ENCODE measurements around the gene KRTAP5-4.
"Not testable (repeated sequence)": the region's sequence is repeated elsewhere in the genome, so short reads cannot be mapped to it uniquely, and the experiment has no call there.

KRTAP5-4 gene

DNA sequence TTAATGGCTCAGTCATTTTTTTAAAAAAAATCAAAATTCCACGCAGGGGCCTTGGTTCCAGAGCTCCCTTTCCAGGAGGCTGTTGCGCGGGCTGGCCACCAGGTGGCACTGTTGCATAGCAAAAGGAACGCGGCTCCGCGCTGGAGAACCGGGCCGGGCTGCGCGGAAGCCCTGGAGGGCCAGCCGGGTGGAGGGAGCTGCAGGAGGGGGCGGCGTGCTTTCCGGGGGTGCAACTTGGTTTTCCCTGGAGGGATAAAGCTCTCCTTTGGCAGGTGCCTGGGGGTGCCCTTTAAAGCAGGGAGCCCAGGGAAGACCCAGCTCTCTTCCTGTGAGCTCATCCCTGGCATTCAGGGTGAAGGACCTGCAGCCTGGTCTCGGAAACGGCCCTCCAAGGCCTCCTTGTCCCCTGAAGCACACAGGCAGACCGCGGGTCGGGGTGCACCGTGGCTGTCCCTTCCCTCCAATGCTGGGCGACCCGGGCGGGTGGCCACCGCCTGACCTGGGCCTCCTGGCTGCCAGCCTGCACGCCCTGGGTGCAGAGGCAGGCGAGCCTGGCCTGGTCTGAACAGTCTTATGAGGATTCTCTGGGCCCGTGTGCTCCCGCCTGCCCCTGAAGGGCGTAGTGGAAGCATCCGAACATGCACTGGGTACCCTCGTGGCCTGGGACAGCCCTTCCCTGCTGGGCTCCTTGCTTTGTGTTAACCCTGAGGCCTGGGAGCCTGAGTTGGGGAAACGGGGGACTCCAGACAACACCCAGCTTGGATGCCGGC, 31.0 kb upstream of the KRTAP5-4 start:
- DNase-seq (ENCODE audit: low read depth): peak; percentile 58

DNA sequence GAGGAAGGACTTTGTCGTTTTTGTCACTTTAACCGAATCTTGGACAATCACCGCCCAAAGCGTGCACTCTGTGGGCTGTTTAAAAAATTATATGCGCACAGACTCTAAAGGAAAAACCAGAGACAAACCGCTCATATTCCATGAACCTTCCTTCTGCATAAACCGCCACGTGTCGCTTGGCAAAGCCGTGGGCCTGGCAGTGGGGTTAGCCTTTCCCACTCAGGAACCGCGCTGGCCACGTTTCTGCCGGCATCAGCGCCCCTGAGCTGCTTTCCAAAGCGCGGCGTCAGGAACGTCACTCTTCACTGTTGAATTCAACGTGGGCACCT, 30.5 kb upstream of the KRTAP5-4 start:
- DNase-seq (ENCODE audit: low read depth): no peak

DNA sequence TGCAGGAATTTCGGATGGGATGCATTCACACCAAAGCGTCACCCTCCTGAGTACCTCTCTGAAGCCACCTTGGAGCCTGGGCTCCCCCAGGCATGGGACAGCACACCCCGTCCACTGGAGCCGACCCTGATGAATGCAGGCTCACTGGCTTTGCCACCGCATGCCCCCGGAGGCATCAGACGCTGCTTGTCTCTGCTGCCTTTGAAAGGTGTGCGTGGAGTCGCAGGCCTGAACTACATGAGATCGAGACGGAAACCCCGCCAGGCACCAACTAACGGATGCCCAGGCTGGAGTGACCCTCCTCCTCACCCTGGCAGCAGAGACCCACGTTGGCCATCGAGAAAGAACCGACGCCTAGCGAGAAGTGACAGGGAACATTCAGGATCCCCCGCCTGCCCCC, 30.1 kb upstream of the KRTAP5-4 start:
- no peak for DNase-seq (ENCODE audit: low read depth)

GRCh38 chr11:1651411-1651980, 29.6 kb upstream of the KRTAP5-4 start:
- DNase-seq (ENCODE audit: low read depth): no peak

DNA sequence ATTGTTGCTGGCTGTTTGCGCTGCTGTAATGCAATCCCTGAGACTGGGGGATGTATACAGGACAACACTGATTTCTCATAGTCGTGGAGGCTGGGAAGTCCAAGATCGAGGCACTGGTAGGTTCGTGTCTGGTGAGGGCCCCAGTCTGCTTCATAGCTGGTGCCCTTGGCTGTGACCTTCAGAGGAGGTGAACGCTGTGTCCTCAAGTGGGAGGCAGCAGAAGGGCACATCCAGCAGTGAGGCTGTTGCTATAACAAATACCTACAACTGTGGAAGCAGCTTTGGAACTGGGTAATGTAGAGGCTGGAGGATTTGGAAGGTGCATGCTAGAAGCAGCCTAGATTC, 29.0 kb upstream of the KRTAP5-4 start:
- DNase-seq (ENCODE audit: low read depth): no peak

GRCh38 chr11:1650034-1650917, 28.3 kb upstream of the KRTAP5-4 start:
- no peak for DNase-seq (ENCODE audit: low read depth)

DNA sequence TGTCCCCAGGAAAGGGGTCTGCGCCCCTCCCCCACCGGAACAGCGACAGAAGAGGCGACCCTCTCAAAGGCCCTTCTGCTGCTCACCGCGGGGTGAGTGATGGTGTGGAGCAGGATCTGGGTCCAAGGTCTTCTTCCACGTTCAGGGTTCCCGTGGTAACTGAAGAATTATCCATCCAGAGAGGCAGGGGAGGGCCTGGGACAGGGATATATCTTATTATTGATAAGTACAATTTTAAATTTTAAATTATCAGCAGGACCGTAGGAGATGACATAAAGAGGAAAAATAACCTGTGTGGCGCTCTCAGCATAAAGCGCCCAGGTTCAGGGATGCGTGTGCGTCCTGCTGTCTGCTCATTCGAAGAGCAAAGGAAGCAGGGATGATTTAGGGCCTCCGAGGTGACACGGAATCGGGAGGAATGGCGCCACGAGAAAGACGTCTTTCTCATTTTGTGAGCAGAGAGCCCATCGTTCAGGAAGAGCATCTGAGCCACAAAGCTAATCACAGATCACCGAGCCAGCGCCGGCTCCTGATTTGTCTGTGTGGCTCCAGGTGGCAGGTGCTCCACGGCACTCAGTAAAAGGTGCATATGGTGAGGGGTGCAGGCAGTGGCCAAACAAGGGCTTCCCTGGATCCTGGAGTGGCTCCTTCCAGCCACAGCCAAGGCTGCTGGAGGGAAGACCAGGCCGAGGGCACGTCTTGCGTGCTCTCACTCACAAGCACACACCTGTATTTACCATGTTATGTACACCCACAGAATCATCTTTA, 26.9 kb upstream of the KRTAP5-4 start:
- no peak for DNase-seq (ENCODE audit: low read depth)

- DNase-seq (ENCODE audit: low read depth): no peak
Measured at GRCh38 chr11:1647901-1648652, 26.1 kb upstream of the KRTAP5-4 start.

DNA sequence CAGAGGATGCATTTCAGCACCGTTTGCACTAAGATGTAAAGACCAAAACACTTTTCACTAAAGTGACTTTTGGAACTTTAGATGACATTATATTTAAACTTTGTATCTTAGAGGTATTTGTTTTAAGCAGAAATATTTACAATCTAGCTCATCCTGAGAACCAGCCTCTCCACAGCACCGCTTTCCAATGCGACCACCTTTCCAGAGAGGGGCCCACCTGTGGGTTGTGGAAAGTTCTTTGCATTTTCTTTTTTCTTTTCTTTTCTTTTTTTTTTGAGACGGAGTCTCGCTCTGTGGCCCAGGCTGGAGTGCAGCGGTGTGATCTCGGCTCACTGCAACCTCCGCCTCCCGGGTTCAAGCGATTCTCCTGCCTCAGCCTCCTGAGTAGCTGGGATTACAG, 24.6 kb upstream of the KRTAP5-4 start:
- DNase-seq (ENCODE audit: low read depth): not testable (repeated sequence)

DNA sequence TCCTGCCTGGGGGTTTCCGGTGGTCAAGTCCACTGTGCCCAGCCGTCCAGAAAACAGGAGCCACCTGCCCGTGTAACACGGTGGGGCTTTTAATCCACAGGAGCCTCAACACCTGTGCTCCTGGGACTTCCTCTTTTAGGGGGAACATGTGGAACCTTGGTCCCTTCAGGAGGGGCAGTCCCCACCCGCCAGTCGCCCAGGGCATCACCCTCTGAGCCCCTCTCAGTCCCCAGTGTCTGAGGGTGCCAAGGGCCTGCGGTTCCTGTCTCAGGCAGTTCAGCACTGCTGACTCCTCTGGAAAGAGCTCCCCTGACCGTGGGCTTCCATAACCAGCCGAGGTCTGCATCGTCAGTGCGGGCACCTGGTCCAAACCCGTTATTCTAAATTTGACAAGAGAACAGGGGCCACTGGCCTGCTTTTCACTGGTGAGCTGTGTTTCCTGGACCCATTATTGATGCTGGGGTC, 23.5 kb upstream of the KRTAP5-4 start:
- no peak for DNase-seq (ENCODE audit: low read depth)

DNA sequence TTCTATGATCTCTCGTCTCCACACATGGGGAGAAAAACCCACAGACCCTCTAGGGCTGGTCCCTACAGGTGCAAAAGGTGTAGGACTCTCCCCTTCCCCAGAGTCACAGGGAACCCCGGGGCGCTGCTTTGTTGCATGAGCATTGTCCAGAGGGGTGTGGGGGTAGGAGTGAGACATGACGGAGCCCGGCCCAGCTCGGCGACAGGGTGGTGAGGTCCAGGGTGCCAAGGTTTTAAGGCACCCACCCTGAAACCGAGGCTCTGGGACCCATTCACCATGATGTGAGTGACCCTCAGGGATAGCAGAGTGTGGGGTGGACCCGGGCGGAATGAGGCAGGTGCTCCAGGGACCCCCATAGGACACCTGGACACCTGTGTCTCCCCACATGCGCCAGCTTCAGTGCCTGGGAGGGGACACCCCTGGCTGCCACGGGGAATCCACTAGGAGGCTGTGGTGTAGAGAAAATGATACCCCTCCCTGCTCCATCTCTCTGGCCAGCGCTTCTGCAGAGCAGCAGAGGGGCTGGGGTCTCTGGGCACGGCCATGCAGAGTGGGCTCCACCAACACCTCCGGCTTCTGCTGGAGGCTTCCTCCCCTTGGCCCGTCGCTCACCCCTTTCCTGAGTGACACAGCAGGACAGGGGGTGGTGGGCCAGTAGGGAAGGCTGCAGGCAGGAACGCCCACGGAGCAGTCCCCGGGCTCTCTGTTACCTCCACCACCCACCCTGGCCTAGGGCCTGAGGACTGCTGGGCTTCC, 22.8 kb upstream of the KRTAP5-4 start:
- no peak for DNase-seq (ENCODE audit: low read depth)

- no peak for DNase-seq (ENCODE audit: low read depth)
Measured at GRCh38 chr11:1643146-1643690, 21.3 kb upstream of the KRTAP5-4 start.

DNA sequence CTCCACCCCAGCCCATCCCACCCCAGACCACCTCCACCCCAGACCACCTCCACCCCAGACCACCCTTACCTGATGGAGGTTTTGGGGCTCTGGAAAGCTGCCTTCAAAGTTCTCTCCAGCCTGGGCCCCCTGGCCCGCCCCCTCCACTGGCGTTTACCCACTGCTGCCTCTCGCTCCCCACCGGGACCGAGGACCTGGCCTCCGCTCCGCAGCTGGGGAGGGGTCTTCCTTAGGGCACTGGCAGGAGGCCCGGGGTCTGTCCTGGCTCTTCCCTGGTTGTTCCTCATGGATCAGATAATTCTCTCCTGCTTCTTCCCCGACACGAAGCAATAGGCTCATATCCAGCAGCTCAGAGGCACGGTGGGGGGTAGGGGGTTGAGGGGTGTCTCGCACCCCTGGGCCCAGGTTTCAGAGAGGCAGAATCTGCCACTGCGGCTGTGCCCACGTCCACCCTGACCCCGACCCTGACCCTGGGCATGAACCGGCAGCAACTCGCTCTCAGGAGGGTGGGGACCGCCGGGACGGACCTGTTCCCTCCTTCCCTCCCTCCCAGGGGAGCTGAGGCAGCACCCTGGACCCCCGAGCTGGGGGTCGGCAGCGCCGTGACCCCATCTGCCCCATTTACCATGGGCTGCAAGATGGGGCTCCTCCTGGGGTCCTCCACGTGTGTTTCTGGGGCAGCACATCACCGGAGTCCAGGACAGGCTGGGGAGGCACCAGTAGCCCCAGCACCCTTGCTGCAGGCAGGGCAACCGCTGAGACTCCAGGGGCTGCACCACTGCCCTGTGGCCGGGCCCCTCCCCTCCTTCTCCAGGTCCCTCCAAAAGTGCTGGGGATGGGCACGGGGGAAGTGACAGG, 20.6 kb upstream of the KRTAP5-4 start:
- DNase-seq (ENCODE audit: low read depth): no peak

GRCh38 chr11:1641096-1641495, 19.2 kb upstream of the KRTAP5-4 start:
- DNase-seq (ENCODE audit: low read depth): no peak

GRCh38 chr11:1640076-1640946, 18.4 kb upstream of the KRTAP5-4 start:
- peak; percentile 34 for DNase-seq (ENCODE audit: low read depth)

DNA sequence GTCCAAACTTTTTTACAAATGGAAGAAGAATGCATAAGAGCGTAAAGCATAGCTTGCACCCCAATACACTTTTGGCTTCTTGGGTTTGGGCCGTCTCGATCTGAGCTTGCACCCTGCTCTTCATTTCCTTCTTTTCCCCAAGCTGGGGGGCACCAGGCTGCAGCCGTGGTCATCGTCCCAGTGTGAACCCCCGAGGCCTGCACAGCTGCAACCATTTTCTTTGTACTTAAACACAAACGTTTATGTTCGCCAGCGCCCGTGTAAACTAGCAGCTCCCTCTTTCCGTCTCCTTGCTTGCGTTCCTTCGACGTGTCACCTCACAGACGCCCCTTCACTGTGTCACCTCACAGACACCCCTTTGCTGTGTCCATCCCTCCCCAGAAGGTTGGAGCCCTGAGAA, 17.7 kb upstream of the KRTAP5-4 start:
- no peak for DNase-seq (ENCODE audit: low read depth)

GRCh38 chr11:1639102-1639620, 17.2 kb upstream of the KRTAP5-4 start:
- peak; percentile 28 for DNase-seq (ENCODE audit: low read depth)

DNA sequence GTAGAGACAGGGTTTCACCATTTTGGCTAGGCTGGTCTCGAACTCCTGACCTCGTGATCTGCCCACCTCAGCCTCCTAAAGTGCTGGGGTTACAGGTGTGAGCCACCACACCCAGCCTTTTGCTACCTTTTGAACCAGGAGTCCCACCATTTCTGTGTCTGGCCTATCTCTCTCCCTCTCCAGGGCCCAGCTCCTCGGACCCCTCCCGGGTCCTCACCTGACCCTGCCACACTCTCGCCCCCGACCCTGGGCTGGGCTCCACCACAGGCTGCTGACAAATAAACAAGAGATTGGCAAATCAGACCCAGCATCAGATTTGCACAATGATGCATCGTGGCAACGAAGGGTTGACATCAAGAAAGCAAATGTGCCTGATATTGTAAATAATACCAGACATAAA, 16.4 kb upstream of the KRTAP5-4 start:
- no peak for DNase-seq (ENCODE audit: low read depth)
